SHP77 treated with DMSO at 0.1 percent for 48 hours (cell line): ENCODE results near the gene WDFY4.

ENCODE experiments used
- DNase-seq: peaks from one replicate; lab custom pipeline; 2025; lab: John Stamatoyannopoulos, UW

Gene WDFY4

GRCh38 chr10:48945441-48946130 is 260.9 kb downstream of the WDFY4 start:
- DNase-seq = no peak

- DNase-seq = no peak
These were observed 261.7 kb downstream of the WDFY4 start for GRCh38 chr10:48946332-48946731.

GRCh38 chr10:48946891-48947500 is 262.3 kb downstream of the WDFY4 start:
- DNase-seq = no peak

- DNase-seq = no peak
These were observed 263.2 kb downstream of the WDFY4 start for GRCh38 chr10:48947690-48948469.

- no peak for DNase-seq
These were observed 263.9 kb downstream of the WDFY4 start for GRCh38 chr10:48948470-48949037.

- no peak for DNase-seq
These were observed 267.0 kb downstream of the WDFY4 start for GRCh38 chr10:48951707-48952106.

GRCh38 chr10:48957361-48958151 is 272.9 kb downstream of the WDFY4 start:
- DNase-seq = no peak

GRCh38 chr10:48958598-48959190 is 274.0 kb downstream of the WDFY4 start:
- no peak for DNase-seq

GRCh38 chr10:48964038-48964437 is 279.4 kb downstream of the WDFY4 start:
- DNase-seq = no peak

- DNase-seq = no peak
These were observed 280.8 kb downstream of the WDFY4 start for GRCh38 chr10:48965460-48965859.

GRCh38 chr10:48968036-48968435 is 283.4 kb downstream of the WDFY4 start:
- no peak for DNase-seq

GRCh38 chr10:48970046-48970445 is 285.4 kb downstream of the WDFY4 start:
- no peak for DNase-seq

GRCh38 chr10:48970654-48971053 is 286.0 kb downstream of the WDFY4 start:
- DNase-seq = no peak

- DNase-seq = no peak
These were observed 288.4 kb downstream of the WDFY4 start for GRCh38 chr10:48973065-48973464.

- DNase-seq = no peak
These were observed 290.0 kb downstream of the WDFY4 start for GRCh38 chr10:48974510-48975156.

- DNase-seq = no peak
These were observed 291.5 kb downstream of the WDFY4 start for GRCh38 chr10:48976196-48976595.

- no peak for DNase-seq
These were observed 293.6 kb downstream of the WDFY4 start for GRCh38 chr10:48978318-48978717.

GRCh38 chr10:48981310-48981907 is 296.7 kb downstream of the WDFY4 start:
- no peak for DNase-seq

GRCh38 chr10:48982584-48982983 is 297.9 kb downstream of the WDFY4 start:
- no peak for DNase-seq

GRCh38 chr10:48983648-48984351 is 299.1 kb downstream of the WDFY4 start:
- DNase-seq = no peak
